ENCODE measurements around the gene LTBP1.

GRCh38 chr2:33181466-33181865, 234.7 kb downstream of the LTBP1 start:
- no peak for TF ChIP-seq EZH2 (IDR thresholded peaks at IDR 0.05; ENCODE audit: borderline replicate concordance, insufficient read depth, low read depth, low read length, poor library complexity, severe bottlenecking)
- TF ChIP-seq, protein P1, sequence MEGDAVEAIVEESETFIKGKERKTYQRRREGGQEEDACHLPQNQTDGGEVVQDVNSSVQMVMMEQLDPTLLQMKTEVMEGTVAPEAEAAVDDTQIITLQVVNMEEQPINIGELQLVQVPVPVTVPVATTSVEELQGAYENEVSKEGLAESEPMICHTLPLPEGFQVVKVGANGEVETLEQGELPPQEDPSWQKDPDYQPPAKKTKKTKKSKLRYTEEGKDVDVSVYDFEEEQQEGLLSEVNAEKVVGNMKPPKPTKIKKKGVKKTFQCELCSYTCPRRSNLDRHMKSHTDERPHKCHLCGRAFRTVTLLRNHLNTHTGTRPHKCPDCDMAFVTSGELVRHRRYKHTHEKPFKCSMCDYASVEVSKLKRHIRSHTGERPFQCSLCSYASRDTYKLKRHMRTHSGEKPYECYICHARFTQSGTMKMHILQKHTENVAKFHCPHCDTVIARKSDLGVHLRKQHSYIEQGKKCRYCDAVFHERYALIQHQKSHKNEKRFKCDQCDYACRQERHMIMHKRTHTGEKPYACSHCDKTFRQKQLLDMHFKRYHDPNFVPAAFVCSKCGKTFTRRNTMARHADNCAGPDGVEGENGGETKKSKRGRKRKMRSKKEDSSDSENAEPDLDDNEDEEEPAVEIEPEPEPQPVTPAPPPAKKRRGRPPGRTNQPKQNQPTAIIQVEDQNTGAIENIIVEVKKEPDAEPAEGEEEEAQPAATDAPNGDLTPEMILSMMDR (IDR thresholded peaks at IDR 0.05): no peak
